ENCODE results near the gene ADAM12.

DNA sequence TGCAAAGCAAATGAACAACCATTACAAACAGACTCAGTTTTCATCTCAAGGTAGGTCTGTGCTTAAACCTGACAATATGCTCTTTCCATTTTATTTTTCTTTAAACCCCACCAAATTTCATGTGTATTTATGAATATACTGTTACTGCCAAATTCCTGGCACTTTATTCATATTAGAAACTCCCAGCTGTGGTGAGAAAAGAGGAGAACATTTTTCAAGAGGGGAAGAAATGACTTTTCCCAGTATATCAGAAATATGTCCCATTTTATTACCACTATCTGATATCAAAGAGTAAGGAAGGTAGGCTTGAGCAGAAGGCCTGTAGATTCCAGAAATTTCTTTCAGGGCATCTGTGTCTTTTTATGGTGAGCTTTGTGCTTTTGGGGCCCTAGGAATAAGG is 189.6 kb downstream of the ADAM12 start:
- TF ChIP-seq CTCF (IDR thresholded peaks at IDR 0.05; ENCODE audit: low read length) (no peak), EZH2phosphoT487 (IDR thresholded peaks at IDR 0.05; ENCODE audit: low read length) (no peak), EZH2 (optimal IDR thresholded peaks at IDR 0.05; ENCODE audit: low read depth, low read length) (no peak)
